Right atrium auricular region (tissue), 2 donors: ENCODE results near the gene ZBED5. TPM values are rescaled to one million over a fixed set of nuclear protein-coding genes. Genes with fewer than 3 reads are reported as not detected.
A peak's percentile ranks its signal among the peaks of the same experiment; 100 is the strongest.

Experiments used
- DNase-seq: peaks from one replicate; pipeline ENCODE4 v3.0.0-alpha.2; 2019; ENCODE audit warnings: low spot score
- H3K27ac ChIP-seq, 2 donors: fragments of 200-600 bp; sonication (generic); 1 replicate in 1 of 2; 2 replicates in 1 of 2; pipeline ENCODE4 v1.5.1; 2016 to 2019
- H3K27me3 ChIP-seq, 2 donors: fragments of 200-600 bp; sonication (generic); one replicate each; pipeline versions ENCODE4 v1.5.1 to v1.6.0; 2017 to 2019
- H3K36me3 ChIP-seq: fragments of 200-600 bp; sonication (generic); one replicate; pipeline ENCODE4 v1.5.1; 2016
- H3K4me1 ChIP-seq, 2 donors: fragments of 200-600 bp; sonication (generic); one replicate each; pipeline versions ENCODE4 v1.5.1 to v1.6.0; 2017 to 2019
- H3K4me3 ChIP-seq, 2 donors: fragments of 200-600 bp; sonication (generic); 1 replicate in 1 of 2; 2 replicates in 1 of 2; pipeline ENCODE4 v1.5.1; 2017 to 2019; ENCODE audit warnings: mild to moderate bottlenecking in 1 of 2, moderate library complexity in 1 of 2
- H3K9me3 ChIP-seq, 2 donors: fragments of 200-600 bp; sonication (generic); one replicate each; pipeline ENCODE4 v1.5.1; 2019
- total RNA-seq, 2 donors: library from RNA; depleted of rRNA; stranded (reverse); fragments of >200 nt; gene quantifications; one replicate each; pipeline ENCODE4 v1.1.0, GENCODE V29; 2016
- TF ChIP-seq, protein P1 (sequence below), 2 donors: fragments of 200-600 bp; sonication (generic); IDR thresholded peaks; one replicate each; pipeline ENCODE4 v1.5.1; 2019; ENCODE audit warnings: antibody characterized with exemption in 2 of 2

The ZBED5 gene
- total RNA-seq, 2 donors from 2014 or later: 22.4 to 28.3 TPM

DNA sequence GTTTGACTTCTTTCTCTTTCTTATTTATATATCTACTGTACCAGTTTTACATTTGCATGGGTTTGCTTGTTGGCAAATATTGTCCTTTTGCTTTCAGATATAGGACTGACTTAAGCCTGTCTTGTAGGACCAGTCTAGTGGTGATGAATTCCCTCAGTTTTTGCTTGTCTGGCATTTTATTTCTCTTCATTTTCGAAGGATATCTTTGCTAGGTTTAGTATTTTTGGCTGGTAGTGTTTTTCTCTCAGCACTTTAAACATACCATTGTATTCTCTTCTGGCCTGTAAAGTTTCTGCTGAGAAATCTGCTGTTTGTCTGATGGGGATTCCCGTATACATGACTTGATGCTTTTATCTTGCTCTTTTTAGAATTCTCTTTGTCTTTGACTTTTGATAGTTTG, 14.2 kb upstream of the ZBED5 start:
- no peaks in the 10 kb centered on the region for H3K27me3 ChIP-seq

DNA sequence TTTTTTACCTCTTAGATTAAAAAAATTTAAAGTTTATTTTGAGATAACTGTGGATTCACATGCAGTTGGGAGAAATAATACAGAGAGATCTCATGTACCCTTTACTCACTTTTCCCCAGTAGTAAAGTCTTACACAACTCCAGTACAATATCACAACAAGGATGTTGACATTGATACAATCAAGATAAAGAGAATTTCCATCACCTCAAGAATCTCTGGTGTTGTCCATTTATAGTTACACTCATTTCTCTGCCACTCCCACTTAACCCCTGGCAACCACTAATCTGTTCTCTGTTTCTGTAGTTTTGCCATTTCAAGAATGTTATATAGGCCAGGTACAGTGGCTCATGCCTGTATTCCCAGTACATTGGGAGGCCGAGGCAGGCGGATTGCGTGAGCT, 10.5 kb upstream of the ZBED5 start:
- no peak overlapping the region for H3K4me3 ChIP-seq
- peaks cover 0 to 20% of the 10 kb centered on the region in 2 donors for H3K9me3 ChIP-seq
- TF ChIP-seq, protein P1, sequence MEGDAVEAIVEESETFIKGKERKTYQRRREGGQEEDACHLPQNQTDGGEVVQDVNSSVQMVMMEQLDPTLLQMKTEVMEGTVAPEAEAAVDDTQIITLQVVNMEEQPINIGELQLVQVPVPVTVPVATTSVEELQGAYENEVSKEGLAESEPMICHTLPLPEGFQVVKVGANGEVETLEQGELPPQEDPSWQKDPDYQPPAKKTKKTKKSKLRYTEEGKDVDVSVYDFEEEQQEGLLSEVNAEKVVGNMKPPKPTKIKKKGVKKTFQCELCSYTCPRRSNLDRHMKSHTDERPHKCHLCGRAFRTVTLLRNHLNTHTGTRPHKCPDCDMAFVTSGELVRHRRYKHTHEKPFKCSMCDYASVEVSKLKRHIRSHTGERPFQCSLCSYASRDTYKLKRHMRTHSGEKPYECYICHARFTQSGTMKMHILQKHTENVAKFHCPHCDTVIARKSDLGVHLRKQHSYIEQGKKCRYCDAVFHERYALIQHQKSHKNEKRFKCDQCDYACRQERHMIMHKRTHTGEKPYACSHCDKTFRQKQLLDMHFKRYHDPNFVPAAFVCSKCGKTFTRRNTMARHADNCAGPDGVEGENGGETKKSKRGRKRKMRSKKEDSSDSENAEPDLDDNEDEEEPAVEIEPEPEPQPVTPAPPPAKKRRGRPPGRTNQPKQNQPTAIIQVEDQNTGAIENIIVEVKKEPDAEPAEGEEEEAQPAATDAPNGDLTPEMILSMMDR (IDR thresholded peaks at IDR 0.05): no peak
- H3K27me3 ChIP-seq: no peaks in the 10 kb centered on the region
- H3K36me3 ChIP-seq: no peaks in the 10 kb centered on the region
- DNase-seq: no peak
- H3K27ac ChIP-seq: no peak overlapping the region
- H3K4me1 ChIP-seq: peaks cover 0 to 18% of the 10 kb centered on the region in 2 donors

More for the DNA sequence above, 14.2 kb upstream of the ZBED5 start:
- Histone ChIP-seq H3K9me3 (peaks cover 0 to 24% of the 10 kb centered on the region in 2 donors), H3K36me3 (no peaks in the 10 kb centered on the region), H3K4me1 (peaks cover 0 to 9% of the 10 kb centered on the region in 2 donors), H3K27ac (no peak overlapping the region), H3K4me3 (no peak overlapping the region)
- TF ChIP-seq, protein P1 (IDR thresholded peaks at IDR 0.05): no peak
- DNase-seq: no peak

DNA sequence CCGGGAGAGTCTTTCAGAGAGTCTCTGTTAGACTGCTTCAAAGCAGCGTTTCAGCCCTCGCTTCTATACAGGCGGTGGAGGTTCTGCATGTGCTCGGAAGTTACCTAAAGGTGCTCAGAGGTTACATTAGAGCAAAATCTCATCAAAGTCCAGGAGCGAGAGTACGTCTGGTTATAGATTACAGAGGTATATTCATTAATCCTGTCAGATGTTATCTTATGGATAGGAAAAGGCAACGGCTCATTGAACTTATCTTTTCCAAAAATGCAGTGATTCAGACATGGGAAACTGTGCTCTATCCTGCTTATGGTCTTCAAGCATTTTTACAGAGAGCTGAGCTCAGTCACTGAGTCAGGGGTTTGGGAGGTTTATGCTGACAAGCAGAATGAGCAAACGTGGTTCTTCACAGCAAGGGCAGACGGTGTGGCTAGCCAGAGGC, 9.1 kb upstream of the ZBED5 start:
- Histone ChIP-seq H3K27me3 (no peaks in the 10 kb centered on the region), H3K4me3 (no peak overlapping the region), H3K4me1 (peaks cover 0 to 27% of the 10 kb centered on the region in 2 donors), H3K9me3 (peaks cover 0 to 5% of the 10 kb centered on the region in 2 donors), H3K27ac (peak overlapping the region; percentile 28 to 38), H3K36me3 (no peaks in the 10 kb centered on the region)
- TF ChIP-seq, protein P1 (IDR thresholded peaks at IDR 0.05): no peak
- no peak for DNase-seq

DNA sequence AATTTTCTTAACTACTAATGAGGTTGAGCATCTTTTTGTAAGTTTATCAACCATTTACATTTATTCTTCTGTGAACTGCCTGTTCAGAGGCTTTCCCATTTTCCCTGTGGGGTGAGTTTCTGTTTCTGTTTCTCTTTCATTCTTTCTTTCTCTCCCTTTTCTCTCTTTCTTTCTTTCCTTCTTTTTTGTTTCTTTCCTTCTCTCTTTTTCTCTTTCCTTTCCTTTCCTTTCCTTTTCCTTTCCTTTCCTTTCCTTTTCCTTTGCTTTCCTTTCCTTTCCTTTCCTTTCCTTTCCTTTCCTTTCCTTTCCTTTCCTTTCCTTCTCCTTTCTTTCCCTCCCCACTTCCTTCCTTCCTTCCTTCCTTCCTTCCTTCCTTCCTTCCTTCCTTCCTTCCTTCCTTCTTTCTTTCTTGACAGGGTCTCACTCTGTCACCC, 8.0 kb upstream of the ZBED5 start:
- DNase-seq: no peak
- Histone ChIP-seq H3K27ac (no peak overlapping the region), H3K27me3 (no peaks in the 10 kb centered on the region), H3K4me3 (no peak overlapping the region), H3K9me3 (no peaks in the 10 kb centered on the region), H3K36me3 (no peaks in the 10 kb centered on the region), H3K4me1 (peaks cover 0 to 27% of the 10 kb centered on the region in 2 donors)
- TF ChIP-seq, protein P1 (IDR thresholded peaks at IDR 0.05): no peak

DNA sequence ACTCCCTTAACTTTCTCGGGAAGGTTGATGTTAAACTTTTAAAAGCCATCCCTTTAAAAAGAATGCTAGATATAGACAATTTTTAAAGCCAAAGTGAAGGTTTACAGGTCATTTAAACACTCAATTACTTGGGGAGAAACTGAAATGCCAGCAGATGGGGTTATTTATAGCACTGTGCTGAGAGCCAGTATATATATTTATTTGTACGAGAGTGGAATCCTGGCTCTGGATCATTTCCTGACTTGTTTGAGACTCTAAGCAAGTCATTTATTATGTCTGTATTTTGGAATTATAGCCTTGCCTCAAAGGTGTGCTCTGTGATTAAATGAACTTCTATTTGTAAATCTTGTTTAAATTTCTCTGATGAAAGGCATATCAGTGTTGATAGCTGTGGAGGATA, 6.8 kb upstream of the ZBED5 start:
- TF ChIP-seq, protein P1 (IDR thresholded peaks at IDR 0.05): no peak
- Histone ChIP-seq H3K36me3 (no peaks in the 10 kb centered on the region), H3K4me3 (no peak overlapping the region), H3K27ac (peak overlapping the region; percentile 47 to 66), H3K9me3 (no peaks in the 10 kb centered on the region), H3K4me1 (peaks cover 0 to 31% of the 10 kb centered on the region in 2 donors), H3K27me3 (no peaks in the 10 kb centered on the region)
- DNase-seq: no peak

DNA sequence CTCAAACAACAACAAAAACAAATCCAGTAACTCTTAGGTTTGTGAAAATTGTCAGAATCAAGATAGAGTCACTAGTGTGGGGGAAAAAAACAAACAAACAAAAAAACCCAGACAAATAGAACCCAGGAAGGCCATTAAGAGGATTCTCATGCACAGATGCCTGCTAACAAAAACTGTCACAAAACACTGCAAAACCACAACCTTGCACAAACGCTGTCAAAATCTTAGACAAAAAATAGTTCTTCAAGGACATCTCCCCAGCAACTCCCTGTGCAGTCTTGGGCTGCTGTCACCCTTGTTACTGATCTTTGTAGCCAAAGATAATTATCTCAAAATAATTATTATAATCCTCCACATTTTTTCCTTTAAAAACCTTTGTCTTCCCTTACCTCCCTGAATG, 4.6 kb upstream of the ZBED5 start:
- Histone ChIP-seq H3K27ac (no peak overlapping the region), H3K36me3 (no peaks in the 10 kb centered on the region), H3K4me1 (peaks cover 0 to 38% of the 10 kb centered on the region in 2 donors), H3K27me3 (no peaks in the 10 kb centered on the region), H3K4me3 (no peak overlapping the region), H3K9me3 (no peaks in the 10 kb centered on the region)
- no peak for DNase-seq
- TF ChIP-seq, protein P1 (IDR thresholded peaks at IDR 0.05): no peak
